GM04503 (cell line): ENCODE results near the gene HSF2BP.
"Not testable (repeated sequence)": the region's sequence is repeated elsewhere in the genome, so short reads cannot be mapped to it uniquely, and the experiment has no call there.

ENCODE experiments used
- DNase-seq: peaks from one replicate; pipeline ENCODE4 v3.0.0-alpha.2; 2012; ENCODE audit warnings: low read depth

The HSF2BP gene

DNA sequence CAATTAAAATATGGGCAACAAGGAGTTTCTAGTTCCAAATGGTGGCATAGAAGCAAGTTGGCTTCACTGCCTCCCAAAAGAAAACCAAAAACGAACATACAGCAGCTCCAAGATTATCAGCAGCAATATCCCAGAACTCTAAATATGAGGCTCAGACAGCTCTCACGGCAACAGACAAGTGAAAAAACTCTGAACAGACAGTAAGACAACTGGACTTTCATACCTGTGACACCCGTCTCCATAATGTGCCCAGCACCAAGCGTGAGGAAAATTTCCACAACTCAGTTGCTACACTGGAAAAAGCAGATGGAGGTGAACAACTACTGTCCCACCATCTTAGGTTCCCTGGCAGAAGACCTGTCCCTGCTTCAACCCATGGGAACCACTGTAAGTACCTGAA, 39.9 kb downstream of the HSF2BP start:
- no peak for DNase-seq

DNA sequence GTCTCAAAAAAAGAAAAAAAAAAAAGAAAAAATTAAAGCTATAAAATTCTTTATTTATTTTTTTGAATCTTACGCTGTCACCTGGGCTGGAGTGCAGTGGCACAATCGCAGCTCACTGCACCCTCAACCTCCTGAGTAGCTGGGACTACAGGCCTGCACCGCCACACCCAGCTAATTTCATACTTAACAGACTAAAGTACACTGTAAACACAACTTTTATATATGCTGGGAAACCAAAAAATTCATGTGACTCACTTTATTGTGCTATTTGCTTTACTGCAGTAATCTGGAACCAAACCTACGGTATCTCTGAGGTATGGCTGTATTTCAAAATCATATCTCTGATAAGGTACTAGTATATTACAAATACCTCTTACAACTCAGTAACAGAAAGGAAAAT, 40.3 kb downstream of the HSF2BP start:
- no peak for DNase-seq

- DNase-seq: not testable (repeated sequence)
These were observed 42.4 kb downstream of the HSF2BP start for GRCh38 chr21:43616861-43617260.

- no peak for DNase-seq
These were observed 44.4 kb downstream of the HSF2BP start for GRCh38 chr21:43614839-43615238.

- DNase-seq: no peak
These were observed 45.3 kb downstream of the HSF2BP start for GRCh38 chr21:43613755-43614638.

GRCh38 chr21:43611598-43612369, 47.5 kb downstream of the HSF2BP start:
- DNase-seq: no peak

DNA sequence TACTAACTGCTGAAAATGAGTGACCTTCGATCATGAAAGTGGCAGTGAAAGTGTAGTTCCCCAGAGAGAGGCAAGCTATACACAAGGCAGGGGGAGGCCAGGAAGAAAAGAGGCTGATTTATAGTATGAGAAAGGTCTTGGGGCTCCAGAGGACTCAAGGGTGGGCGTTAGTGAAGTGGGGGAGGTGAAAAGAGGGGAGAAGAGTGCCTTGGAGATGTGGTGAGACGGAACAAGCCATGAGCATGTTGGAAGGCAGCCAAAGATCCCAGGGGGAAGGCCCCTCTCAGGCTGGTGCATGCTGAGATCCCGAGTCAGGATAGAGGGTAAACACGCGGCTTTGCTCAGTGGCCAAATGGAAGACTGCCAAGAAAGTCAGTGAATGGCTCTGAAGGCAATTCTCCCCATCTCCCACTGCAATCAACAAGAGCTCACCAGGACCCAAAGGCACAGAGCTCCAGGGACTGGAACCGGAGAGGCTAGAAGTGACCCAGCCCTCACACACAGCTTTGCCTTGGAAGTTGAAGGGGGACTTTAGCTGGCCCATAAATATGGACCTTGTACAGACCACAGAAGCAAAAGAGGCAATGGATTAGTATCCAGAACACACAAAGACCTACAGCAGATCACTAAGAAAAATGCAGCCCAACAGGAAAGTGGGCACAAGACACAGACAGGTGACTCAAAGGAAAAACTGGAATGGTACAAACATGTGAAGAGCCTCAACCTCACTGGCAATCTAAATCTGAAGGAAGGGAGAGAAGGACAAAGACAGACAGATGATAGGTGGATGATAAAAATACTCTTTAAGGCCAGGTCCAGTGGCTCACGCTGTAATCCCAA, 49.6 kb downstream of the HSF2BP start:
- no peak for DNase-seq

- no peak for DNase-seq
These were observed 50.6 kb downstream of the HSF2BP start for GRCh38 chr21:43608664-43609063.

DNA sequence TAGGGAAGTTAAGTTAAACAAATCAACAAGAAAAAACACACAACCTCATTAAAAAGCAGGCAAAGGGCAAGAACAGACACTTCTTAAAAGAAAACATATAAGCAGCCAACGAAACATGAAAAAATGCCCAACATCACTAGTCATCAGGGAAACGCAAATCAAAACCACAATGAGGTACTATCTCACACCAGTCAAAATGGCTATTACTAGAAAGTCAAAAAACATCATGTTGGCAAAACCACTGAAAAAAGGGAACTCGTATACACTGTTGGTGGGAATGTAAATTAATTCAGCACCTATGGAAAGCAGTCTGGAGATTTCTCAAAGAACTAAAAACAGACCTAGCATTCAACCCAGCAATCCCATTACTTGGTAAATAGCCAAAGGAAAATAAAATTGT, 51.1 kb downstream of the HSF2BP start:
- DNase-seq: no peak

DNA sequence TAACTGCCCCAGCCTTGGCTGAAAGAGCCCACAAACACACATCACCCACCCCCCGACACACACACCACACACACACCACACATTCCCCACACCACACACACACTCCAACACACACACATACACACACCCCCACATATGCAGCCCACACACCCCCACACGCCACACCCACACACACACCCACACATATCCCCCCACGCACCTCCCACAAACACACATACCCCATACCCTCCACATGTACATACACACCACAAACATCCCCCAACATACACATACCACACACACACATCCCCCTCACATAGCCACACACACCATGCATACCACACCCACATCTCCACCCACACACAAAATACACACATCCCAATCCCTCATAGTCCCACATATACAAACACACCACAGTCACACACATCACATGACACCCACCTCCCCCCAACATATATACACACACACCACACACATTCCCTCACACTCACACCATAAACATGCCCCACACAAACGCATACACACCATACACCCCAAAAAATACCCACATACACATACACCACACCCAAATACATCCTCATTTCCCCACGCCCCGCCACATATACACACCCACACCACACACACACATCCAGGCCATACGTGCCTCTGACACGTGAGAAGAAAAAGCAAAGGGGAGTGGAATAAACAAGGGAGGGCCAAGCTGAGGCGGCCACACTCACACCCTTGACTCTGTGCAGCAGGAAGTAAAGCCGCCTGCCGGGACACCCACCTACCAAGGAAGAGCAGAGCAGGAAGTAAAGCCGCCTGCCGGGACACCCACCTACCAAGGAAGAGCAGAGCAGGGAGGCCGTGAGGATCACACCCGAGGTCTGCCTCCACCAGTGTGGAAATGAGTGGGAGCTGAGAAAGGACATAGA, 53.7 kb downstream of the HSF2BP start:
- DNase-seq: no peak

GRCh38 chr21:43604505-43605204, 54.6 kb downstream of the HSF2BP start:
- DNase-seq: no peak

- no peak for DNase-seq
These were observed 55.4 kb downstream of the HSF2BP start for GRCh38 chr21:43603641-43604504.

DNA sequence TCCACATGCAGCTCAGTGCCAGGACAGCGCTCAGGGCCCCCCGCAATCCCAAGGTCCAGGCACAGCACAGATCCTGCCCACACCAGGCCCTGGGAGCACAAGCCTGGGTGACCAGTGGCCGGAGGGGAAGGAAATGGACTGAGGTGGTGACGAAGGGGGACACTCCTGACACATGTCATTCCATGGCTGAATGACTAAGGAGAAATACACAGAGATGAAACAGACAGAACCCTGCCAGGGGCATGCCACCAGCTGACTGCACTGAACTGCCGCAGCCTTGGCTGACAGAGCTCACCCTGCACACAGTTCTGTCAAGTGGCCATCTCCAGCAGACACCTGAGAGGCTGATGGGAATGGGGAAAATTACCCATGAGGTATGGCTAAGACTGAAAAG, 56.1 kb downstream of the HSF2BP start:
- DNase-seq: no peak

GRCh38 chr21:43602266-43603232, 56.7 kb downstream of the HSF2BP start:
- no peak for DNase-seq

- peak; percentile 68 for DNase-seq
These were observed 58.5 kb downstream of the HSF2BP start for GRCh38 chr21:43600642-43601402.

- no peak for DNase-seq
These were observed 59.6 kb downstream of the HSF2BP start for GRCh38 chr21:43599728-43600127.

DNA sequence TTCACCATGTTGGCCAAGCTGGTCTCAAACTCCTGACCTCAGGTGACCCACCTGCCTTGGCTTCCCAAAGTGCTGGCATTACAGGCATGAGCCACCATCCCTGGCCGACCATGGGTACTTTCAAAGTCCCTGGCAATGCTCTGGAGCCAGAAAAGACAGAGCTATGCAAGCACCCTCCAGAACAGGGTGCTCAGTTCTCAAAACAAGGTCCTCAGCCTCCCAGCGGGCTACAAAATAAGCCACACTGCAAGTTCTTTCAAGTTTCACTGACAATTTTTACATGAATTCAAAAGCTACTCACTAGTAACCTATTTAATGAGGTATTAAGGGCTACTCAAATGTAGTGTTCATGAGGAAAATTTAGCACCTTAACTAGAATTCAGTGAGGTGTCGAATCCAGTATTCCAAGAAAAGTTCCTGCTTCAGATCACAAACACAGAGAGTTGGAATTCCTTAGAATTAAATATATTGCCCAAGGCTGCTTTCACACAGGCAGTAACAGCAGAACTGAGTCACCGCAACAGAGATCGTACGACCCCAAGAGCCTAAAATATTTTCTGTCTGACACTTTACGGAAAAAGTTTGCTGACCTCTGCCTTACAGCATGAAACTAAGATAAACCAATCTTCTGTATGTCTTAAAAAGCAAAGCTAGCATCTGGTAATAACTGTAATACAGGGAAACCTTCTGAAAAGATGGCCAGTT, 60.7 kb downstream of the HSF2BP start:
- peak; percentile 39 for DNase-seq
